K562 (cell line): ENCODE results near the gene PUSL1. TPM values are rescaled to one million over a fixed set of nuclear protein-coding genes. Genes with fewer than 3 reads are reported as not detected.

Source experiments
- MEIS2 ChIP-seq: fragments of 450-650 bp; IDR thresholded peaks from 2 replicates; pipeline ENCODE4 v1.6.1; 2014; ENCODE audit warnings: mild to moderate bottlenecking; ENCODE audit not compliant: partially characterized antibody
- NR4A1 ChIP-seq, 2 experiments: fragments of 250-450 bp in 1 of 2; fragments of 450-650 bp in 1 of 2; sonication (Bioruptor Pico) in 1 of 2; IDR thresholded peaks; 2 replicates each; pipeline versions ENCODE4 v1.4.0 to v1.6.1; 2016 to 2020; ENCODE audit warnings: mild to moderate bottlenecking in 2 of 2, missing compliant biosample characterization in 1 of 2, missing genetic modification characterization in 1 of 2, moderate library complexity in 1 of 2
- PCBP1 ChIP-seq: fragments of 200-400 bp; formaldehyde crosslinking; IDR thresholded peaks from 2 replicates; pipeline ENCODE4 v1.6.1; 2018; ENCODE audit warnings: mild to moderate bottlenecking, low read depth, low read length; ENCODE audit not compliant: poor library complexity, severe bottlenecking
- TRIM25 ChIP-seq: fragments of 450-650 bp; IDR thresholded peaks from 2 replicates; pipeline ENCODE4 v1.7.0; 2016; ENCODE audit warnings: borderline replicate concordance
- ZNF232 ChIP-seq: sonication (generic); formaldehyde crosslinking; IDR thresholded peaks from 2 replicates; pipeline ENCODE4 v1.8.0; 2022; ENCODE audit warnings: mild to moderate bottlenecking, missing genetic modification reagents
- polyA plus RNA-seq, 8 experiments: library from polyadenylated mRNA; depleted of rRNA in 4 of 8; stranded (reverse) in 5 of 8; unstranded in 3 of 8; fragments of >200 nt; fragmentation: Nextera tagmentation in 2 of 8; fragmentation: Illumina TruSeq in 1 of 8; extraction: Ambion mirVana in 2 of 8; extraction: Trizol in 1 of 8; gene quantifications; 2 replicates each; pipeline versions ENCODE4 v1.2.1 to v1.2.3, GENCODE V29; 2011 to 2014; ENCODE audit warnings: inconsistent platforms in 1 of 8, missing spikeins in 1 of 8
- total RNA-seq, 7 experiments: library from RNA; depleted of rRNA in 6 of 7; stranded (reverse); fragments of >200 nt in 6 of 7; fragmentation: Illumina TruSeq in 2 of 7; extraction: Trizol in 2 of 7; gene quantifications; 2 replicates each; pipeline versions ENCODE4 v1.2.1 to v1.2.3, GENCODE V29; 2011 to 2021; ENCODE audit warnings: low replicate concordance in 1 of 7
- TF ChIP-seq, protein P1 (sequence below): fragments of 250-450 bp; sonication (Bioruptor Pico); IDR thresholded peaks from 2 replicates; pipeline ENCODE4 v1.5.0; 2020; ENCODE audit warnings: mild to moderate bottlenecking, borderline replicate concordance

Gene PUSL1
- total and polyA plus RNA-seq, 9 of the 15 experiments (the other 6 are each of a cell fraction or from before 2014, with no cell fraction given) = 0.62 to 86.9 (median 13.6) TPM

- TF ChIP-seq, protein P1, sequence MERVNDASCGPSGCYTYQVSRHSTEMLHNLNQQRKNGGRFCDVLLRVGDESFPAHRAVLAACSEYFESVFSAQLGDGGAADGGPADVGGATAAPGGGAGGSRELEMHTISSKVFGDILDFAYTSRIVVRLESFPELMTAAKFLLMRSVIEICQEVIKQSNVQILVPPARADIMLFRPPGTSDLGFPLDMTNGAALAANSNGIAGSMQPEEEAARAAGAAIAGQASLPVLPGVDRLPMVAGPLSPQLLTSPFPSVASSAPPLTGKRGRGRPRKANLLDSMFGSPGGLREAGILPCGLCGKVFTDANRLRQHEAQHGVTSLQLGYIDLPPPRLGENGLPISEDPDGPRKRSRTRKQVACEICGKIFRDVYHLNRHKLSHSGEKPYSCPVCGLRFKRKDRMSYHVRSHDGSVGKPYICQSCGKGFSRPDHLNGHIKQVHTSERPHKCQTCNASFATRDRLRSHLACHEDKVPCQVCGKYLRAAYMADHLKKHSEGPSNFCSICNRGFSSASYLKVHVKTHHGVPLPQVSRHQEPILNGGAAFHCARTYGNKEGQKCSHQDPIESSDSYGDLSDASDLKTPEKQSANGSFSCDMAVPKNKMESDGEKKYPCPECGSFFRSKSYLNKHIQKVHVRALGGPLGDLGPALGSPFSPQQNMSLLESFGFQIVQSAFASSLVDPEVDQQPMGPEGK (CRISPR knock-in tag) = no peak
- TF ChIP-seq NR4A1 (CRISPR knock-in tag; IDR thresholded peaks at IDR 0.05) = no peak
- TF ChIP-seq NR4A1 (tag; IDR thresholded peaks at IDR 0.05) = no peak
- TF ChIP-seq TRIM25 = no peak
- TF ChIP-seq ZNF232 = no peak
- TF ChIP-seq PCBP1 = no peak
- no peak for TF ChIP-seq MEIS2
- TF ChIP-seq, all 486 proteins: peak for 0
Observed at GRCh38 chr1:1322418-1322817, 14.0 kb downstream of the PUSL1 start (continued).
